G401.6 (cell line): Measurements from ENCODE around the gene IGF2R.
"Not testable (repeated sequence)": the region's sequence is repeated elsewhere in the genome, so short reads cannot be mapped to it uniquely, and the experiment has no call there.

Experiments used
- FAIRE-seq: peaks from 2 replicates; lab custom pipeline; 2012; peaks lifted over from hg19 to GRCh38; lab: Jason Lieb, UNC

IGF2R gene

GRCh38 chr6:160138839-160139419, 170.0 kb downstream of the IGF2R start:
- no peak for FAIRE-seq

- no peak for FAIRE-seq
These were observed 170.6 kb downstream of the IGF2R start for GRCh38 chr6:160139420-160139851.

GRCh38 chr6:160140493-160140892, 171.6 kb downstream of the IGF2R start:
- not testable (repeated sequence) for FAIRE-seq

- no peak for FAIRE-seq
These were observed 172.3 kb downstream of the IGF2R start for GRCh38 chr6:160141001-160141726.

- no peak for FAIRE-seq
These were observed 173.3 kb downstream of the IGF2R start for GRCh38 chr6:160142115-160142715.

GRCh38 chr6:160146454-160147145, 177.7 kb downstream of the IGF2R start:
- no peak for FAIRE-seq

GRCh38 chr6:160147146-160147536, 178.3 kb downstream of the IGF2R start:
- FAIRE-seq = no peak

- FAIRE-seq = no peak
These were observed 185.6 kb downstream of the IGF2R start for GRCh38 chr6:160154471-160154870.

- no peak for FAIRE-seq
These were observed 188.0 kb downstream of the IGF2R start for GRCh38 chr6:160156842-160157241.

GRCh38 chr6:160160450-160160849, 191.6 kb downstream of the IGF2R start:
- no peak for FAIRE-seq
